ENCODE results near the gene PNMA6E. TPM values are rescaled to one million over a fixed set of nuclear protein-coding genes. Genes with fewer than 3 reads are reported as not detected.

The PNMA6E gene
- polyA plus RNA-seq (ENCODE audit: insufficient read length in 4 of 4) = not detected

DNA sequence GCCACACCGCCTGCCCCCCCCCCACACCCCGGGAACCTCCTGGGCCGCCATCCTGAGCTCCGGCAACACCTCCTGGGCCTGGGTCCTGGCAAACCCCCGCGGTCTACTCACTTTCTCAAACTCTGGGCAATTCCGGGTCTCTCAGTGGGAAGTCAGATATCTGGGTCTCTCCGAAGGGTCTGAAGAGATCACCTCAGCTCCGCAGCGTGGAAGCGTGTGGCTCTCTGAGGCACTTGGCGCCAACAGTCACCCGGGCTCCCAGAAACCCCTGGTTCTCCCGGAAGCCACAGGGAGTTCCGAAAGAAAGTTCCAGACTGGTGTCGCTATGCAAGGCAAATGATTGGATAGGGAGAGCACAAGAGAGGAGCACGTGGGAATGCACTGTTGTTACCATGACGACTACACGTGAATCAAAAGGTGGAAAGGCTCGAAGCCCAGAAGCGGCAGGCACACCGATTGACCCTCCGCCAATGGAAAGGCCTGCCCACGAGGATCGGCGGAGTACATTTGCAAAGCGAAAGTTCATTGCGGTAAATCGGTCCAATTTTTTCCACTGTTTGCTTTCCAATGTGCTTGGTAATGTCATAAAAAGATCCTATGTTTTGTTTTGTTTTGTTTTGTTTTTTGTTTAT, at the start of gene PNMA6E:
PNMA6E (minus strand) TSS at position 218 of the 632 bp plus-strand sequence. CDS start 2,501 bp downstream, outside the sequence.
- no peak for DNase-seq (ENCODE audit: low read depth in 4 of 4, low spot score in 2 of 4)

DNA sequence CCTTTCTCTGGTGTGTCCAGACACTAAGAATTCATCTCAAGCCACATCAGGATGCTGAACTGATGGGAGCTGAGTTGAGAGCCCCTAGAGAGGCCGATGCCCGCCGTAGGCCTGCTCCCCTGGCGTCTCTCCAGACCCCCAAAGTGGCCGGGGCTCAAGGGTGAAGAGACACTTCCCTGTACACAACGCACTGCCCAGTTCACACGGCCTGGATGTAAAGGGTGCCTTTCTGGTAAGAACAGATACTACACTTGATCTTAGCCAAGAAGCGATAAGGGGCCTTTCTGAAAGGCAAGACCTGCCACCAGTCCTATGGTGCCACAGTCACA, 49.8 kb upstream of the PNMA6E start:
- DNase-seq (ENCODE audit: low read depth in 4 of 4, low spot score in 2 of 4) = no peak

DNA sequence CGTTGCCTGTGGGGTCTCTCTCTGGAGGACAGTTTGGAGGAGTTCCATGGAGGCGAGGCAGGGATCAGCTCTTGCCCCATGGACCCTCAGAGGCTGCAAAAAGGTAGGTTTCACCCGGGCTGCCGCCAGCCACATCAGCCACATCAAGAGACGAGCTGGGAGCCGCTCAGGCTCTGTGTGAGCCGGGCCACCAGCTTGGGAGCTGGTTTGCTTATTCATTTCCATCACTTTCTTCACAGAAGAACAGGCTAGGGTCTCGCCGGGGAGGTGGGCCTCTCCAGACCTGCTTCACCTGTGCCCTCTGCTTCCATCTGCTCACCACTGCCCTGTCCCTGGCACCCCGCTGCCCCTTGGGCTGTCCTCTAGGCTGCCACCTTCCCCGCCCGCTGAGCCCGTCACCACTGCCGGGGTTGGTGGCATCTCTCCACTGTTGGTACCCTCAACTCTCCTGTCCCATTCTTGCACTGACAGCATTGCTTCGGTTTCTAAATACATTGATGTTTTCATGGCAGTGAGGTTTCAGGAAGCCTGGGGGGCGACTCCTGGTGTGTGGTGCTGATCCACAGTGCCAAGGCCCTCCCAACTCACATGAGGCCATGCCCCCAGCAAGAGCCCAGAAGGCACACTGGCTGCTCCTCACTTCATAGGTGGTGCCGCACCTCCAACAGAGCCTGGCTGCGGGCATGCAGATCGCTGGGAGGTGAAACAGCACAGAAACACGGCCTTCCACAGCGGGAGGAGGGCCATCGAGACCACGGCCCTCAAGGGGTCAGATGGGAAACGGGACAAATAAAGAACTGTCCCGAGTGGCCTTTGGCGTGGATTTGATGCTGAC, 49.2 kb upstream of the PNMA6E start:
- no peak for DNase-seq (ENCODE audit: low read depth in 4 of 4, low spot score in 2 of 4)

DNA sequence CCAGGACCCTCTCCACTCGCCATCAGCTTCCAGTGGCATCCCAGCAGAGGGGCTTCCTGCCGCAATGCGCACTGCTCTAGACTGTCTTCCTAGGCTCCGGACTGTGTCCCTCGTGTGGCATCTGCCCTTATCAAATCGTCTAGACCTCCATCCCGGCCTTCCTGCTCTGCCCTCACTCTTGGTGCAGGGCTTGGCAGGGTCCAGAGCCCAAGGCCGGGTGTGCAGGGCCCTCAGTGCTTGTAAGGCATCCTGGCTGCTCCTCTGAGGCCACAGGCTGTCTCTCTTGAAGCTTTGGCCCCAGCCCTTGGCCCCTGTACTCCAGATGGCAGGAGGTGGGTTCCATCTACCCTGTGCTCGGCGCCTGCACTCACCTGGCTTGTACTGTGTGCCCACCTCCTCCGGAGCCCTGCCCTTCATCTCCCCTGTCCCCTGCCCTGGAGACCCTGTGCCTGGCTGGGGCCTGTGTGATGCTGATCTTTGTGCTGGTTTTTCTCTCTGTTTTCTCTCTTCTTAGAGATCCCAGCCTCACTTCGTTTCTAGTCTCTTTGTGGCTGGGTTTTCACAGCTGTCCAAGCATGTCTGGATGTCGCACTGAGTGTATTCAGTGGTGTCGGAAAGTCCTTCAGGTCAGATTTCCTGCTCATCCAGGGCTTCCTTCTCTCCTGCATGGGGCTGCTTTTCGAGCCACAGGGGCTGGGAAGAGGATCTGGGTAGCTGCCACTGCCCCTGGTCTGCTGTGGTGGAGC, 48.4 kb upstream of the PNMA6E start:
- no peak for DNase-seq (ENCODE audit: low read depth in 4 of 4, low spot score in 2 of 4)

DNA sequence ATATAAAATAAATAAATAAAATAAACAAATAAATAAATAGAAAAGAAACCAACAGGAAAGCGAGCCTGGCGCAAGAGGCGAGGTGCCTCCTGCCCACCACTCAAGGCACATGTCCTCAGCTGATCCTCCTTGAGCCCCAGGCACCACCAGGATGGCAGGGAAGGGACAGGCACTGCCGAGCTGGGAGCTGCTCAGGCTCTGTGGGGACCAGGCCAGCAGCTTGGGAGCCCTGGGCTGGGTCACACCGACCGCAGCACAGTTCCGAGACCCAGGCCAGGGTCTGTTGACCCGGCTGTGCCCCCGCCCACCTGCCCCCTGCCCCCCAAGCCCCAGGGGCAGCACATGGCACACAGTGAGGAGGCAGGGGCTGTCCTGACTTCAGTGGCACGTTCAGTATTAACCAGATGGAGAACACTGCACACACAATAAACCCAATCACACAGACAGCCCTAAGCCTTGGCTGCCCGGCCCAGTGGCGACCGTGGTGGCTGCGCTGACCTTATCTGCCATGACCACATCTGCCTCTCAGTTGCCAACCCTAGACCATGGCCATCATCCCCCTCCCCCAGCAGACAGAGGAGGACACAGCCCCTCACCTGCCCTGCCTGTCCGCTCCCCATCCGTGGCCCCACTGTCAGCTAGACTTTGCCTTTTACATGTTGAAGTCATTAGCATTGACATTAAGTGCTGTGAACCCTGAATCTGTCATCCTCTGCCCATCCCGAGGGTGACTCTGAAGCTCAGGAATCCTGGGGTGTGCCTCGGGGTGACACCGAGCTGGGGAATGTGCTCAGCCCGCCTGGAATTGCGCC, 47.6 kb upstream of the PNMA6E start:
- no peak for DNase-seq (ENCODE audit: low read depth in 4 of 4, low spot score in 2 of 4)

DNA sequence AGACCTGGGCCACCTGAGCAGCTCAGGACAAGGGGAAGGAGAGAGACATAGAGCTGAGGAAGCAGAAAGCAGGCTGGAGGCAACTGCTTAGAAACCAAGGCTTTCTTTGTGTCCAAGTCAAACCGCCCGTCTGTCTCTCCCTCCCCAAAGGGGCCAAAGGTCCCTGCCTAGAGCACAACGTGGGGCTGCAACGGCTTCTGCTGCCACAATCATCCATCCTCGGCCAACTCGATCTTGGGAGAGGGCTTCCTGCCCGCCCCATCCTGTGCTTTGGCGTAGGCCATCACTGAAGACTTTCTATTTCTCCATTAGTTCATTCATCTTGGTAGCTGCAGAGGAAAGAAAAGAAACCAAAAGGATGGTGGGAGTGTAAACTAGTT, 46.4 kb upstream of the PNMA6E start:
- DNase-seq (ENCODE audit: low read depth in 4 of 4, low spot score in 2 of 4) = no peak

DNA sequence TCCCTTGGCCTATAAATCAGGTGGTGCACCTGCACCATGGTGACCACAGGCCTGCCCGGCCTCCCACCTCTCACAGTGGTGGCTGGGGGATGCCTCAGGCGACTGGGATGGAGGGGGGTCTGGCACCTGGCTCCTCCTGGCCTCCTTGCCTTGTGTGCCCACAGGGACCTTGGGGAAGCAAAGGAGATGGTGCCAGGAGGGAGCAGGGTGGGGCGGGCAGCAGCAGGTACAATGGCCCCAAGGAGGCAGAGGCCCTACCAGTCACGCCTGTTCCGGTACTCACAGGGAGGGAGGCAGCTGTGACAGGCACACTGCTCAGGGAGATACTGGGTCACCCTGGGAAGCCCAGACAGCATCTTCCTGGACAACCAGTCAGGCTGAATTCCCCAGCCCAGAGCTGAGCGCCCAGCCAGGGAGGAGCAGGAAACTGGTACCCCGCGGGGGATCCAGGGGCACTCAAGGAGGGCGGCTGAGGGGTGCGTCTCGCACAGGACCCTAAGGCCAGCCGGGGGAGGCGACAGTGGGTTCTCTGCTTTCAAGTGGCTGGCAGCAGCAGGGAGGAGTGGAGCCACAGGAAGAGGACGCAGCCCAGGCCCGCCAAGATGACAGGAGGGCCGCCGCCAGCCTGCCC, 45.9 kb upstream of the PNMA6E start:
- DNase-seq (ENCODE audit: low read depth in 4 of 4, low spot score in 2 of 4) = no peak

DNA sequence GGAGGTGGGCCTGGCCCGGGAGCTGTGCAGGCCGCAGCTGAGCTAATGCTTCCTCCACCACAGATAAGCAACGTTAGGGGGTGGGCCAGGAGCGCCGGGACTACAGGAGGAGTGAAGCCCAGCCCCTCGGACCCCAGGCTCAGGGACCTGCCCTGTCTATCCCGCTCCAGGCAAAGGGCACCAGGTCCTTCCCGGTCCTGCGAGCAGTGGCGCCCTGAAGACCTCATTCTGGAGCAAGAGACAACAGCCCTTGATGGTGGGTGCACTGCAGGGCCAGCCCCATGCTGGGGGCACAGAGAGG, 45.4 kb upstream of the PNMA6E start:
- DNase-seq (ENCODE audit: low read depth in 4 of 4, low spot score in 2 of 4) = no peak

DNA sequence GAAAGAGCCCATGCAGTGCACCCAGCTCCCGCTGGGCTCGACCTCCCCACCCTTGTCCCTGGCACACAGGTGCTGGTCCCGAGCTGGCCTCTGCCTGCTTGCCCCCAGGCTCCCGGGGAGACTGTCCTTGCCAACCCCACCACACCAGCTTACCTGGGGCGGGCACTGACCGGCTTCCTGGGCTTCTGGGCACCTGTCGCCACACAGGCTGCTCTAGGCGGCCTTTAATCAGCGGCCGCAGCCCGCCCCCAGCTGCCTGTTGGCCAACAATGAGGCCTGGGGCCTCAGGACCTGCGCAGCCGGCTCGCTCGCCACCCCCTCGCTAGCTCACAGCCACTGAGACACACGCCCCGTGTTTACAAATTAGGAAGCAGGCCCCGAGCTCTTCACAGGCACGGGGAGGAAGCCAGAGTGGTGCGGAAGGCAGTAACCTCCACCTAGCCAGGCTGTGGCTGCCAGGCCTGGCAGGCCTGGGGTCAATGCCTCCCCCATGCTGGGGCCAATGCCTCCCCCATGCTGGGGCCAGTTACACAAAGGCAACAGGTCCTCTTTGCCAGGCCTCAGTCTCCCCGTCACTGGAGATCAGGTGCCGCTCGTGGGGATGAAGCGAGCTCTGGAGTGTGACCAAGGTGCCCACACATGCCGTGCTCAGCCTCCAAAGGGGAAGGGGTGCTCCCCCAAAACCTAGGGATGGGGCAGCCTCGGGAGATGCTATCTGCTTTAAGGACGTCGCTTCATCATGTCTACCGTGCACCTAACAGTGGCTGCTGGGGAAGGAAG, 44.9 kb upstream of the PNMA6E start, which contains the start of gene TREX2:
TREX2 (minus strand) TSS at position 201 of the 780 bp plus-strand sequence. CDS start 626 bp downstream, outside the sequence.
- DNase-seq (ENCODE audit: low read depth in 4 of 4, low spot score in 2 of 4) = no peak

DNA sequence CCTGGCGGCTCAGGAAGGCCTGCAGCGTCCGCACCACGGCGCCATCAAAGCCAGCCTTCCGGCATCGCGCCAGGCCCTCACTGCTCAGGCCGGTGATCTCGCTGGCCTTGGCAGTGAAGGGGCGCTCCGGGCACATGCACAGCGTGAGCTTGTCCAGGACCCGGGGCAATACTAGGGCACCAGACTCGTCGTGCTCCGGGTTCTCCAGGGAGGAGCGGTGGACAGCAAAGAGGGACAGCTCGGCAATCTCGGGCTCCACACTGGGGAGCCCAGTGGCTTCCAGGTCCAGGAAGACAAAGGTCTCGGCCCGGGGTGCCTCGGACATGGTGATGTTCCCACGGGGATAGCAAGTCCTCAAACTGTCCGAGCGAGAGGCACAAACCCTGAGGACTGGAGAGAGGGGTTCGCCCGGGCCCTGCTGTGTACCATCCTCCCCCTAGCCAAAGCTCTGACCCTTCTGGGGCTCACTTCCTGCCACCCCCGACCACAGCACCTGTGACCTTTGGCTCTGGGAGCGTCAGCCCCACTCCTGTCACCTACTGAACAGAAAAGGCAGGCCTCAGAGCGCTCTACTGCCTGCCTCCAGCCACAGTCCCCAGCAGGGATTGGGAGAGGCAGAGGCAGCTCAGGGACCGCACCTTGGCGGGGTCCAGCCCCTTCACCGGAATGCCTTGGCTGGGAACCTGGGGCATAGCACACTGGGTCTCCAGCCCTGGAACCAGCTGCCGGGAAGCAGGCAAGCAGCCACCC, 44.1 kb upstream of the PNMA6E start:
- no peak for DNase-seq (ENCODE audit: low read depth in 4 of 4, low spot score in 2 of 4)

DNA sequence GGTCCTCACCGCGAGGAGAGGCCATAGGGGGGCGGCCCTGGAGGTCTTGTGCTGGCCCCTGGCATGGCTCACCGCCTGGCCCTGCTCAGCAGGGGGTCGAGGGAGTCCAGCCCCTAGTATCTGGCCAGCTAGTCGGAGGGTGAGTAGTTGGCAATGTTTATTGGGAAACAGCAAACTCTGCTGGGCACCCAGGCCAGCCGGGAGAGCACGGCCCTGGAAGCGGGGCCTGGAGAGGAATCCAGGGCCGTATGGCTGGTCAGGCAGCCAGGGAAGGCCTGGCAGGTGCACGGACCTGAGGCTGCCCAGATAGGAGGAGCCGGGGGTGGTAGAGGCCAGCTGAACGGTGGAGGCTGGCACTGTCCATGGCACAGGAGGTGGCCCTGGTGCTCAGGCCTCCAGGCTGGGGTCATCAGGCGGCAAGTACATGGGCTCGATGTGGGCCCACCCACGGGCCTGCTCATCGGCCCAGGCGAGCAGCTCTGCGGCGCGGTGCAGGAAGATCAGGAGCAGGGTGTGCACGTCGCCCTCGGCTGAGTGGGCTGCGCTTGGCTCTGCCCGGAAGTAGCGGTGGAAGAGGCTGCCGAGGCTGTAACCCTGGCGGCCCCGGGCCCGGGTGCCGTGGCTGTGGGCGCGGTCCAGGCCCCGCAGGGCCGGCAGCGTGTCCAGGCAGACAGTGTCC, 43.3 kb upstream of the PNMA6E start:
- no peak for DNase-seq (ENCODE audit: low read depth in 4 of 4, low spot score in 2 of 4)

DNA sequence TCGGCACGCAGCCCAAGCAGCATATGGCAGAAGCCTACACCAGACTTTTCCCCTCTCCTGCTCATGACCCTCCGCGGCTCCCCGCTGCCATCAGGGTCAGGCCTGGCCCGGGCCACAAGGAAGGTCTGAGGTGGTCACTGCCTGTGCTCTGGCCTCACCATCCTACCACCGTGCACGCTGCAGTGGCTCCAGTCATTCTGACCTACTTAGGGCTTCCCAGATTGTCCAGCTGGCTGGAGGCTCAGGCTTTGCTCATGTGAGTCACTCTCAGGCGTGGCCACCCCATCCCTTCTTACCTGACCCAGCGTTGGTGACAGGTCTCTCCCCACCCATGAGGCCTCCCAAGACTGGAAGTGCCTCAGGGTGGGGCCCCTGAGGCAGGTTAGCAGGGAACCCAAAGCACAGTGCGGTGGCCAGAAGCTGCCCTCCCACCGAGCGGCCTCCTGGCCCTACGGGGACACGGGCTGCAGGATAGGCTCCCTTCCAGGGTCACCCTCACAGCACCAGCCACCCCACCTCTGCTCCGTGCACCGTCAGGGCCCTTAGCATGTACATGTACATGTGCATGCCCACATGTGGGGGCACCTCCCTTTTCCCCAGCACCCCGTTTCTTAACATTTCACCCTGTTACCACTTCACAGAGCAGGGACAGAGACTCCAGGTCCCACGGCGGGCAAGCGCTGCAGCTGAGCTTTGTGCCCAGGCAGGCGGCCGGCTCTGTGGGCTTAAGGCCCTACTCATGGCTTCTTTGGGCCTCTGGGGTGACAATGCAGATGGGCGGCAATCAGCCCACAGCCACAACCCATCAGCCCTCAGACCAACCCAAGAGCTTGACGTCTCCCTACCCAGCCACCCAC, 42.6 kb upstream of the PNMA6E start:
- DNase-seq (ENCODE audit: low read depth in 4 of 4, low spot score in 2 of 4) = no peak

DNA sequence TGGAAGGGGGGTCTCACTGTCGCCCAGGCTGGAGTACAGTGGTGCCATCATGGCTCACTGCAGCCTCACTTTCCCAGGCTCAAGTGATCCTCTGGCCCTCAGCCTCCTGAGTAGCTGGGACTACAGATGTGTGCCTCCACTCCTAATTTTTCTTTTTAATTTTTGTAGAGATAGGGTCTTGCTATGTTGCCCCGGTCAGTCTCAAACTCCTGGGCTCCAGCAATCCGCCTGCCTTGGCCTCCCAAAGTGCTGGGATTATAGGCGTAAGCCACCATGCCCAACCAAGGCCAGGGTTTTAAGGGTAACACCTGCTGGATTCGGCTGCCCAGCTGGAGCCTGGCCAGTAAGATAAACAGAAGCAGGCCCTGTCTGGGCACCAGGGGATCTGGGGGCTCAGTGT, 41.3 kb upstream of the PNMA6E start:
- no peak for DNase-seq (ENCODE audit: low read depth in 4 of 4, low spot score in 2 of 4)

DNA sequence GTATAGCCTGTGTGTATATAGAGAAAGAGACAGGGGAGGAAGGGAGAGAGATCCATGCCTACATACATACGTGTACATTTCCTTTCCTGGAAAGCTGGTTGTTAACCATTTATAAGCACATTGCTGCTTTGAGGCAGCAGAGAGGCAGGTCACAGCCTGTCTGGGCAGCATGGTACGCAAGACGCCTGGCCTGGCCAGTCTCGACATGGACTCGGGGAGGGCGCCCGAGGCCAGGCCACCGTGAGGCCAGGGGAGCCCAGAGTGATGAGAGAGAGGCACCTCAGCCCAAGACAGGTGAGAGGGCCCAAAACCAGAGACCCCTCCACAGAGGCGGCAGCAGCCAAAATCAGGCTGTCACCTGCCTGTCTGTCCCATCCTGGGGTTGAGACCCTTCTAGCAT, 40.8 kb upstream of the PNMA6E start:
- DNase-seq (ENCODE audit: low read depth in 4 of 4, low spot score in 2 of 4) = no peak

DNA sequence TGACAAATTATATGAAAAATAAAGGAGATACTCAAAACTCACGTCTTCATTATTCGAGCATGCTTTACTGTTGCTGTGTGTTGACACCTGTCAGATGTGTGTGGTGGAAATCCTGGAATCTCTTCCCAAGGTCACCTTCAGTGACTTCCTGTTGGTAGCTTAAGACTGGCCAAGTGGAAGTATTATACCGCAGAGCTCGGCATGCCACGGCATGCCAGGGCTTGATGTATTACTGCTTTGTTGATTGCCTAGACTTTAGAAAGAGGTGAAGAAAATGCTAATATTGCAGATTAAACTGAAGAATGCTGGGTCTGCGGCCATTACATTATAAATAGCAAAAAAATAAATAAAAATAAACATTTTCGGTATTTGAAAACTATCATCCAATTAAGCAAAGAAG, 40.1 kb upstream of the PNMA6E start:
- DNase-seq (ENCODE audit: low read depth in 4 of 4, low spot score in 2 of 4) = no peak

DNA sequence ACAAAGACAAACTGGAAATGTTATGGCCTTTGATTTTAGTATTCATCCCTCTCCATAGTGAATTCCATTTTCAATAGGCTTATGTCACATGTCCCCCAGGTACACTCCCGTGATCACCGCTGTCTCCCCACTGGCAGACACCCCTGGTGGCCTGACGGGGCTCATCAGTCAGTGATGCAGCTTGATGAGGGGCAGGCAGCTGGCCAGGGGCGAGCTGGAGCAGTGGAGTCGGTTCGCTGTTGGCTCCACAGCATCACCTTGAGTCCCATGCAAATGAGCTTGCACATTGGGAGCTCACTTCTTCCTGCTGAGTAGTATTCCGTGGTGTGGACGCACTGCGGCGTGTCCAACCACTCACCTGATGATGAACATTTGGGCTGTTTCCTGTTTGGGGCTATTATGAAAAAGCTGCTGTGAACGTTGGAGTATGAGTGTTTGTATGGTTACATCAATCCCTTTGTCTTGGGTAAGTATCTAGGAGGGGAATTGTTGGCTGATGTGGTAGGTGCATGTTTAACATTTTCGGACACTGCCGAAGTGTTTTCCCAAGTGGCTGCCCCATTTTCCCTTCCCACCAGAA, 39.5 kb upstream of the PNMA6E start:
- DNase-seq (ENCODE audit: low read depth in 4 of 4, low spot score in 2 of 4) = no peak

DNA sequence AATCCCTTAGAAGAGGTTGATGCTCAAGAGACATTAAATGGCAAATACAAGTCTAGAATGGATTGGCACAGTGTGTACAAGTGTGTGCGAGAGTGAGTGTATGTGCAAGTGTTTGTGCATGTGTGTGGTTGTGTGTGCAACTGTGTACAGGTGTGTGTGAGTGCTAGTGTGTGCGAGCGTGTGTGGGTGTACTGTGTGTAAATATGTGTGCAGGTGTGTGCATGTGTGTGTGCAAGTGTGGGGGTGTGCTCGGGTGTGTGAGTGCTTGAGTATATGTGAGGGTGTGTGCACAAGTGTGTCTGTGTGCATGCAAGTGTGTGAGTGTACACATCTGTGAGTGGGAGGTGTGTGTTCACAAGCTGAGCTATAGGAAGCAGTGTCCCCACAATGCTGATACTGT, 38.8 kb upstream of the PNMA6E start:
- DNase-seq (ENCODE audit: low read depth in 4 of 4, low spot score in 2 of 4) = no peak

Data from left renal cortex interstitium (tissue), 4 donors.